ENCODE measurements around the gene MYO10.
"Not testable (repeated sequence)": the region's sequence is repeated elsewhere in the genome, so short reads cannot be mapped to it uniquely, and the experiment has no call there.

MYO10 gene

DNA sequence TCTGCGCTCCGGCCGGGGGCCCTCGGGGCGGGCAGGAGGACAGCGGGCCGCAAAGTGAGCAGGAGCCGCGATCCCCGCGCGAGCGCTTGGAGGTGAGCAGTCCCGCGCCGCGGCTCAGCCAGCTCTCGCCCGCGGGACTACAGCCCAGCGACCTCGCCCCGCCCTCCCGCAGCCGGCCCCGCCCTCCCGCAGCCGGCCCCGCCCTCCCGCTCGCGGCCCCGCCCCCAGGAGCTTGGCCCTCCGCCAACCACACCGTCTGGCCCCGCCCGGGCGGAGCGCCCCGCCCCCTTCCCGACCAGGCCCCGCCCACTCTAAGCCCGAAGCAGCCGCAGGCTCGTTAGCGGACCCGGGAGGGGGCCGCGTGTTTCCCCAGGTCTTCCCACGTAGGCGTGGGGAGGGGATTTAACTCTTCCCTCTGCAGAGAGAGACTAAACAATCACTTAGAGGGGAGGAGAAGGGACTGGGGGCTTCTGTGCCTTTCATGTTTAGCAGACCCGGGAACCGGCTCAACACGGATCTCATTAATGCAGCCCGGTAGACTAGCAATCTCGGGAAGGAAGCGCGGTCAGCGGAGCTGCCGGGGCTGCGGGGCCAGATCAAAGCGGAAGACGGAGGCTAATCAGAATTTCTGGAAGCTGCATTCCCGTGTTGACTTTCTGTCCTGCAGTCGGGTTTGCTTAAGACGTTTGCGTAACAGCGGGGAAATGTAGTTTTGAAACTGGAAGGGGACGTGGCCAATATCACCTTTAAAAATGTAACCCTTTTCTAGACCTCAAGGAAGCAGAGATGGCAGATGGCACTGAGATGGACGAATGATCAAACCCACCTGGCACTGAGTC is at the start of gene MYO10:
Gene MYO10 (minus strand): TSS at position 139 of the 839 bp plus-strand sequence. CDS start 480 bp downstream, outside the sequence.
- DNase-seq (ENCODE audit: low spot score) = peak; percentile 85
- TF ChIP-seq, protein P1, sequence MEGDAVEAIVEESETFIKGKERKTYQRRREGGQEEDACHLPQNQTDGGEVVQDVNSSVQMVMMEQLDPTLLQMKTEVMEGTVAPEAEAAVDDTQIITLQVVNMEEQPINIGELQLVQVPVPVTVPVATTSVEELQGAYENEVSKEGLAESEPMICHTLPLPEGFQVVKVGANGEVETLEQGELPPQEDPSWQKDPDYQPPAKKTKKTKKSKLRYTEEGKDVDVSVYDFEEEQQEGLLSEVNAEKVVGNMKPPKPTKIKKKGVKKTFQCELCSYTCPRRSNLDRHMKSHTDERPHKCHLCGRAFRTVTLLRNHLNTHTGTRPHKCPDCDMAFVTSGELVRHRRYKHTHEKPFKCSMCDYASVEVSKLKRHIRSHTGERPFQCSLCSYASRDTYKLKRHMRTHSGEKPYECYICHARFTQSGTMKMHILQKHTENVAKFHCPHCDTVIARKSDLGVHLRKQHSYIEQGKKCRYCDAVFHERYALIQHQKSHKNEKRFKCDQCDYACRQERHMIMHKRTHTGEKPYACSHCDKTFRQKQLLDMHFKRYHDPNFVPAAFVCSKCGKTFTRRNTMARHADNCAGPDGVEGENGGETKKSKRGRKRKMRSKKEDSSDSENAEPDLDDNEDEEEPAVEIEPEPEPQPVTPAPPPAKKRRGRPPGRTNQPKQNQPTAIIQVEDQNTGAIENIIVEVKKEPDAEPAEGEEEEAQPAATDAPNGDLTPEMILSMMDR (IDR thresholded peaks at IDR 0.05; ENCODE audit: extremely low read depth, missing control alignments) = no peak

DNA sequence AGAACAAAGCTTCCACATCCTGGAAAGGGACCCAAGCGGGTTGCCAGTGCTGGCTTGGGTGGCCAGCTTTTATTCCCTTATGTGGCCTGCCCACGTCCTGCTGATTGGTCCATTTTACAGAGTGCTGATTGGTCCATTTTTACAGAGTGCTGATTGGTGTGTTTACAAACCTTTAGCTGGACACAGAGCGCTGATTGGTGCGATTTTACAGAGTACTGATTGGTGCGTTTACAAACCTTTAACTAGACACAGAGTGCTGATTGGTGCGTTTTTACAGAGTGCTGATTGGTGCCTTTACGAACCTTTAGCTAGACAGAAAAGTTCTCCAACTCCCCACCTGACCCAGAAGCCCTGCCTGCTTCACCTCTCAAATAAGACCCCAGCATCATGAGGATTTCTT is 49.2 kb upstream of the MYO10 start:
- DNase-seq (ENCODE audit: low spot score) = not testable (repeated sequence)

DNA sequence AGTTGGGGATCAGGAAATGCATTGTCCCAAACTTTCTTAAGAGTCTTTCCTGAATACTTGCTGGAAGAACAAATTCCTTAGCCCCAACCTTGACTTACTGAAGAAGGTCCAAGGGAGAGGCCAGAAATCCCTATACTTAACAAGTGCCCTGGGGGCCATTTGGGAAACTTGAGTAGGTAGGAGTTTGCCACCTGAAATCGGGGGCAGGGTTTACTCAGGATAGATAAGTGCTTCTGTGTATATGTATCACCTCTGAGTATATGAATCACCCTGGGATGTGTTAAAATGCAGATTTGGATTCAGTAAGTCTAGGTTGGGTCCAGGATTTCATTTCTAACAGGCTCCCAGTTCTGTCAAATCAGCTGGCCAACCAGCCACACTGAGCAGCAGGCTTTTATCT is 47.9 kb upstream of the MYO10 start:
- TF ChIP-seq, protein P1 (IDR thresholded peaks at IDR 0.05; ENCODE audit: extremely low read depth, missing control alignments) = no peak

DNA sequence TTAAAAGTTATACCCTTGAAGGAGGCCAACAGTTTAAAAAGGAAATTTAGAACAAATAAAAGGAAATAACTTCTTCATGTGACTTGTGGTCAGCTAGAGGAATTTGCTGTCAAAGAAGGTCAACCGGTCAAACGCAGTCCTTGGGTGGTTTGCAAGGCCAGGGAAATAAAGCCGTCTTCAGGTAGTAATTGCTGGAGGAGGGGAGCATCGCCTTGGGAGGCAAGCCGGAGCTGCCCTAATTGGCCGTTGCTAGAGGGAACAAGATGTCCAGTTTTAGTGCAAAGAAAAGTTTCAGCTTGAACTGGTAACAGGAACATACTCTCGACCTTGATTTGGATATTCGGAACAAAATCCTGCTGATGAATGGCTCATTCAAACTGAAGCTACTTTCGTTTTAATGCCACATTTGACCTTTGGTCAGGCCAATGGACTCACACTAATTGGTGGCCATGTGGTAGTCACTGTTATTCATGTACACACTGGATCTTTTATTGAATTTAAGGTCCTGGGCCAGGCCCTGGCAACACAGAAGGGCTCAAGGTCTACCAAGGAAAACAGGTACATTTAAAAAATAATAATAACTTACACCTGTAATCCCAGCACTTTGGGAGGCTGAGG is 47.0 kb upstream of the MYO10 start:
- no peak for DNase-seq (ENCODE audit: low spot score)
- TF ChIP-seq, protein P1 (IDR thresholded peaks at IDR 0.05; ENCODE audit: extremely low read depth, missing control alignments) = no peak

More for the DNA sequence above, 47.9 kb upstream of the MYO10 start:
- no peak for DNase-seq (ENCODE audit: low spot score)

DNA sequence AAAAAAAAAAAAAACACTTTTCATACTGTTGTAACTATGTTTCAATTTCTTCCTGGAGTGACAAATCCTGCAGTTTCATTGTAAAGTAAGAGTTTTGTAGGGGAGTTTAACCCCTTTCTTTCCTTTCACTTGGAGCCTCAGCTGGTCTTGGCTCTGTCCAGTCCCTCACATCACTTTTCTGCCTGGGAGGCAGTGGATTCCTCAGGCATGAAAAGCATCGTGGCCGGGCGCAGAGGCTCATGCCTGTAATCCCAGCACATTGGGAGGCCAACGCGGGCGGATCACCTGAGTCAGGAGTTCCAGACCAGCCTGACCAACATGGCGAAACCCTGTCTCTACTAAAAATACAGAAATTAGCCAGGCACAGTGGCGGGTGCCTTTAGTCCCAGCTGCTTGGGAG is 45.6 kb upstream of the MYO10 start:
- DNase-seq (ENCODE audit: low spot score) = no peak
- TF ChIP-seq, protein P1 (IDR thresholded peaks at IDR 0.05; ENCODE audit: extremely low read depth, missing control alignments) = no peak

DNA sequence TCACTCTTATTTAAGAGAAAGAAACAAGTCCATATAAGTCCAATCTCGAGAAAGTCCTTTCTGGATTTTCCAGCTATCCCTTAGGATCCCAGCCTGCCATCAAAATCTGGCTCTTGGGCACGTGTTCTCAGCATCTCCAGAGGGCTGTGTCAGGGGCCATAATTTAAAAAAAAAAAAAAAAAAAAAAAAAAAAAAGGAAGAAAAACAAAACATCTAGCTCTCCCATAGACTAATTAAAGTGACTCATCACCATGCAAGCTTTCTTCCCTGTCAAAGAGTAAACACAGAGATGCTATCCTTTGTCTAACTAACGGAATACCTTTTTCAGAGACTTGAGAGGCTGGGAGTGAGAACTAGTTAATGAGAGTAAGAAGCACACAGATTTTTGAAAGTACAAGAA is 44.9 kb upstream of the MYO10 start:
- no peak for DNase-seq (ENCODE audit: low spot score)
- TF ChIP-seq, protein P1 (IDR thresholded peaks at IDR 0.05; ENCODE audit: extremely low read depth, missing control alignments) = no peak

DNA sequence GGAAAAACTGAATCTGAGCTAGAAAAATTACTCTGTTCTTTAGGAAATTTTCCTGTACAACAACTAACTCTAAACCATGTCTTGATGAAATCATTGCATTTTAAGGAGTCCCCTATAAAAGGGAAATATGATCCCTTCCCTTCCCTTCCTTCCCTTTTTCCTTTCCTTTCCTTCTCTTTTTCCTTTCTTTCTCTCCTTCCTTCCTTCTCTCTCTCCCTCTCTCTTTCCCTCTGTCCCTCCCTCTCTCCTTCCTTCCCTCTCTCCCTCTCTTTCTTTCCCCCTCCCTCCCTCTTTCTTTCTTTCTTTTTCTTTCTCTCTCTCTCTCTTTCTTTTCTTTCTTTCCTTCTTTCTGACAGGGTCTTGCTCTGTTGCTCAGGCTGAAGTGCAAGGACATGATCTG is 42.2 kb upstream of the MYO10 start:
- no peak for DNase-seq (ENCODE audit: low spot score)

More for the DNA sequence above, 42.2 kb upstream of the MYO10 start:
- TF ChIP-seq, protein P1 (IDR thresholded peaks at IDR 0.05; ENCODE audit: extremely low read depth, missing control alignments) = no peak
